Spleen (tissue), 7 donors: ENCODE measurements around the gene SLC13A4.

ENCODE experiments used
- POLR2A ChIP-seq, 3 donors: fragments of 450-650 bp; IDR thresholded peaks; one replicate each; pipeline ENCODE4 v1.5.1; 2017; ENCODE audit warnings: antibody characterized with exemption in 3 of 3, mild to moderate bottlenecking in 1 of 3
- TF ChIP-seq, protein P1 (sequence below), 11 experiments: fragments of 200-600 bp in 7 of 11; fragments of 450-650 bp in 4 of 11; sonication (generic) in 4 of 11; IDR thresholded peaks in 8 of 11; conservative IDR thresholded peaks in 3 of 11; 1 replicate in 7 of 11; 2 replicates in 4 of 11; pipeline versions ENCODE4 v1.4.0 to v1.8.0; 2016 to 2021; ENCODE audit warnings: antibody characterized with exemption in 11 of 11, inconsistent platforms in 4 of 11, mild to moderate bottlenecking in 1 of 11
- donor health status: DM: no; HTN: no; CAD: no; lungs with moderate emphysema.
- donor health status: DM: no; HTN: no; CAD: no.
- donor health status: DM: no; HTN: no; CAD: no.

DNA sequence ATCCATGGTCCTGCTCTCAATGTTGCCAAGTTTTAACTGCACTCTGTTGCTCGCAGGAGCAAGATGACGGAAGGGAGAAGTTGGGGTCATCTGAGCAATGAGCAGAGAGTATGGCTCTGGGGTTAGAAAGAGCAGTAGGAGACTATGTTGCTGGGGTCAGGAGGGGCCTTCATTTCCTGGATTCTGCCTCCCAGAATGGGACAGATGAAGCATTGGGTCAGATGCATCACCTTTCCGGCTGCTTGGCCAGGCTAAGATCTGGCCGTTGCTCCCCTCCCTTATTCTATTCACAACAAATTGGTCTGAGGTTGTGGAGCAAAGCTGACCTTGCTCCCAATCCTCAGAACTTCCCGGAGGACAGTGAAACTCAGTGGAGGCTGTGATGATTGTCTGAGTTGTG is 43.3 kb downstream of the SLC13A4 start:
- TF ChIP-seq, protein P1, sequence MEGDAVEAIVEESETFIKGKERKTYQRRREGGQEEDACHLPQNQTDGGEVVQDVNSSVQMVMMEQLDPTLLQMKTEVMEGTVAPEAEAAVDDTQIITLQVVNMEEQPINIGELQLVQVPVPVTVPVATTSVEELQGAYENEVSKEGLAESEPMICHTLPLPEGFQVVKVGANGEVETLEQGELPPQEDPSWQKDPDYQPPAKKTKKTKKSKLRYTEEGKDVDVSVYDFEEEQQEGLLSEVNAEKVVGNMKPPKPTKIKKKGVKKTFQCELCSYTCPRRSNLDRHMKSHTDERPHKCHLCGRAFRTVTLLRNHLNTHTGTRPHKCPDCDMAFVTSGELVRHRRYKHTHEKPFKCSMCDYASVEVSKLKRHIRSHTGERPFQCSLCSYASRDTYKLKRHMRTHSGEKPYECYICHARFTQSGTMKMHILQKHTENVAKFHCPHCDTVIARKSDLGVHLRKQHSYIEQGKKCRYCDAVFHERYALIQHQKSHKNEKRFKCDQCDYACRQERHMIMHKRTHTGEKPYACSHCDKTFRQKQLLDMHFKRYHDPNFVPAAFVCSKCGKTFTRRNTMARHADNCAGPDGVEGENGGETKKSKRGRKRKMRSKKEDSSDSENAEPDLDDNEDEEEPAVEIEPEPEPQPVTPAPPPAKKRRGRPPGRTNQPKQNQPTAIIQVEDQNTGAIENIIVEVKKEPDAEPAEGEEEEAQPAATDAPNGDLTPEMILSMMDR (IDR thresholded peaks at IDR 0.05 in 8 of 11, conservative IDR thresholded peaks at IDR 0.05 in 3 of 11): no peak
- TF ChIP-seq POLR2A (IDR thresholded peaks at IDR 0.05): no peak
